Activated CD4-positive, alpha-beta T cell treated with anti-CD3 and anti-CD28 coated beads for 24 hours (primary cell): ENCODE results near the gene TMED4.
A peak's percentile ranks its signal among the peaks of the same experiment; 100 is the strongest.

ENCODE experiments used
- DNase-seq, 2 donors: peaks; one replicate each; pipeline ENCODE4 v3.0.0-alpha.2; 2020; ENCODE audit warnings: low read depth in 2 of 2

The TMED4 gene

GRCh38 chr7:44581879-44582603 lies at the start of gene TMED4:
Gene TMED4, minus strand, starts transcription at chr7:44582231. Its CDS starts 25 bp downstream, at chr7:44582206.
- DNase-seq: peak; percentile 100

DNA sequence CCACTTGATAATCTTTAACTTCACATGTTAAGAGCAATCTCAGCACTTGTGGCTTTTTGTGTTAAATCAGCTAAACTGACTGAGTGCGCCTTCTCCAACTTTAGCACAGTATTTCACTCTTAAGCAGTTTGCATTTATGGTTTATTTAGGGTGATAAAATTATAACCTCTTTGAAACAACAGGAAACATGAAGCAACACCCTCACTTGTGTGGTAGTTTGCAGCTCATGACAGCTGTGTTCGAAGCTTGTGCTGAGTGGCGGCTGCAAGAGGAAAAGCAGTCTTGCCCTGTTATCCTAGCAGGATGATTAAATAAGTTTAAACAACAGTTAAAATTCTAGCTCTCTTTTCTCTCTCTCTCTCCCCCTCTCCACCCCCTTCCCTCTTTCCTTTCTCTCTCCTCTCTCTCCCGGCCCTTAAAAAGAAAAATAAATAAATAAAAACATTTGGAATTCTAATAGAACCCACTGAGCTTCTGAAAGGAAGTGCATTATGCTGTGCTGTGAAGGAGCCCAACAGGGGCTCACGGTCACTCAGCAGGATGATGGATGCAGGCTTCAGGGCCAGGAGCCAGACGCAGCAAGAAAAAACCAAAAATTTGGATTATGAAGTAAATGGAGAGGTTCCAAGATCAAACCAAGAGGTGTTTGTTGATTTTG lies 49.6 kb upstream of the TMED4 start:
- DNase-seq: no peak

- no peak for DNase-seq
Observed at GRCh38 chr7:44630792-44631457, 48.9 kb upstream of the TMED4 start.

DNA sequence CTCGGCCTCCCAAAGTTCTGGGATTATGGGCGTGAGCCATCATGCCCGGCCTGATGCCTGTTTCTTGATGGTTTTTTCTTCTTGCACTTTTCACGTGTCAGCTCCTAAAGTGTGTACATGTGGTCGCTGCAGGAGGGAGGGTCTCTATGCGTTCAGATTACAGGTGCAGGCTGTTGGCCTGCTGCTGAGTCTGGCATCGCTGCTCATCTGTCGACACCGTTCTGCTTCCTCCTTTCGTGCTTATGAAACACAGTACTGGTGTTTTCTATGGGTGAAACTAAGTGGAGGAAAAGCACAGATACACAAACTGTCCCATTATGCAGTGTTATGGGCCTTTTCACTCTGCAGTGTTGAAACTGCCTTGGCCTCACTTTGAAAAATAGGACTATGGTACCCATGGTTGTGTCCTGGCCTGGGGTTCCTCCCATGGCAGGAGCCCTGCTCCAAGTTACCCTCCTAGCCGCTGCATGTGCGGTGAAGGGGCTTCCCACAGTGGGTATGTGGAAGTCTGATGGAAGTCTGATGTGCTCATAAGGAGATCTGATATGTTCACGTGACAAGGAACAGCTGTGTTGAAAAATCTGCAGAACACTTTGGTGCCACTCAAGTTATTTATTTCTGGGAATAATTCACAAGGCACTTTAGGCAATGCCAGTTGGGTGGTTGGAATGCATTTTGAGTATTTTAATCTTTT lies 47.9 kb upstream of the TMED4 start:
- no peak for DNase-seq

DNA sequence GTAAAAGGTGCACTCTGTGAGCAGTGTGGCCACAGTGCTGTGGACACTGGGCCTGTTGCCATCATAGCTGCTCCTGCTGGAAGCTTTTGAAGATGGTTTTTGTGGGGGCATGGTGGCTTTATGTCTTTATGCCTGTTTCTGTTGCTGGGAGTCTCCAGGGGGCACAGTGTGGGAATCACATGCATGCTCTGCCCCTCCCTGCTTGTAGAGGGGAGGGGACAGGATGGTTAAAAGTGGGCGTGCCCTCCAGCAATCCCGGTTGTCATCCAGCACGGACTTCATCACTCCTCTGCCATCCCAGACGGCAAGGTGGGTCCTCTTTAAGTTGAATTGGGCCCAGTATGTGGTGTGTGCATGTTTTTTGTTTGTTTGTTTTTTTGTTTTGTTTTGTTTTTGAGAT lies 44.6 kb upstream of the TMED4 start:
- no peak for DNase-seq

- no peak for DNase-seq
Observed at GRCh38 chr7:44625526-44626471, 43.8 kb upstream of the TMED4 start.

DNA sequence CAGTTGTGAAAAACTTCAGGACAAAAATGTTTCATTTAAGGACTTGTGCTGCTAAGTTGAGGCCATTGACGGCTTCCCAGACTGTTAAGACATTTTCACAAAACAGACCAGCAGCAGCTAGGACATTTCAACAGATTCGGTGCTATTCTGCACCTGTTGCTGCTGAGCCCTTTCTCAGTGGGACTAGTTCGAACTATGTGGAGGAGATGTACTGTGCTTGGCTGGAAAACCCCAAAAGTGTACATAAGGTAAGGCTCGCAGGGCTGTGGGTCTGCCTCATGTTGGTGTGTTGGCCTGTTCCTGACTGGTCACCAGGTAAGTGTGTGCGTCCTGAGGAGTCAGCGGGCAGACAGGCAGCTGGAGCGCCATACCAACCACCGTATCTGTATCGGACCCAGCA lies 42.3 kb upstream of the TMED4 start:
- DNase-seq: no peak

- peak in 1 of 2 donors; percentile 26 for DNase-seq
Observed at GRCh38 chr7:44622342-44623151, 40.5 kb upstream of the TMED4 start.

- no peak for DNase-seq
Observed at GRCh38 chr7:44621750-44622103, 39.7 kb upstream of the TMED4 start.

DNA sequence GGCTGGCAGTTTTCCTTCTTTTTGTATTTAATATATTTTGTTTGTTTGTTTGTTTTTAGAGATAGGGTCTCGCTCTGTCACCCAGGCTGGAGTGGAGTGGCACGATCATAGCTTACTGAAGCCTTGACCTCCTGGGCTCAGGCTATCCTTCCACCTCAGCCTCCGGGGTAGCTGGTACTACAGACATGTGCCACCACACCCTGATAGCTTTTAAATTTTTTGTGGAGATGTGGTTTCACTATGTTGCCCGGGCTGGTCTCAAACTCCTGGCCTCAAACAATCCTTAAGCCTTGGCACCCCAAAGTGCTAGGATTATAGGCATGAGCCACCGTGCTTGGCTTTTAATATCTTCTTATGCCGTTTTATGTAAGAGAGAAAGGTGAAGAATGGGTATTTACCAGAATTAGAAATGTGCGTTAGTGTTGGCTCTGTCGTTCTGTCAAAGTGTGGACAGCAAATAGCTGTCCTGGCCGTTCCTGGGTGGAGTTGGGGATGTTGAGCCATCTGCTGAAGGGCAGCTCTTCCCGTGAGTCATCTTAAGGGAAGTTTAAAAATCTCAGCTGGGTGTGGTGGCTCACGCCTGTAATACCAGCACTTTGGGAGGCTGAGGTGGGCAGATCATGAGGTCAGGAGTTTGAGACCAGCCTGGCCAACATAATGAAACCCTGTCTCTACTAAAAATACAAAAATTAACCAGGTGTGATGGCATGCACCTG lies 39.2 kb upstream of the TMED4 start:
- DNase-seq: no peak

GRCh38 chr7:44618753-44619152 lies 36.7 kb upstream of the TMED4 start:
- DNase-seq: no peak

DNA sequence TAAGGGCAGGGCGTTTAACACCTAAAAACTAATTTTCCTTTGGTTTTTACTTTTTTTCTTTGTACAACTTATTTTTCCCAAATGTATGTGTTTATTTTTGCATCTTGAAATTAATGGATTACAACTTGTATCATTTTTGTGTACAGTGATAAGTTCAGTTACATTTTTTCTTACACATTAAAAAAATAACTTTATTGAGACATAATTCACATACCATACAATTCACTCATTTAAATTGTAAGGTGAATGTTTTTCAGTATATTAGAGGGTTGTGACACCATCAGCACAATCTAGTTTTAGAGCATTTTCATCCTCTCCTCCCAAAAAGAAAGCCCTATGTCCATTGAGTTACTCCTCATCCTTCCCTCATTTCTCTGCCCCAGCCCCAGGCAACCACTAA lies 36.0 kb upstream of the TMED4 start:
- no peak for DNase-seq

GRCh38 chr7:44617225-44617890 lies 35.3 kb upstream of the TMED4 start:
- no peak for DNase-seq

DNA sequence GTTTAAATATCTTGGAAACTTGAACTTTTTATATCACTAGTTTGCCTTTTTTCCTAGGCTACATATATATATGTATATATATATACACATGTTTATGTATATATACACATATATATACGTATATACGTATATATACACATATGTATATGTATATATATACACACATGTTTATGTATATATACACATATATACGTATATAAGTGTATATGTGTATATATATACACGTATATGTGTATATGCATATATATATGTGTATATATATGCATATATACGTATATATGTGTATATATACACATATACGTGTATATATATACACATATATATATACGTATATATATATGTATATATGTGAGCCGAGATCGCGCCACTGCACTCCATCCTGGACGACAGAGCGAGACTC lies 34.5 kb upstream of the TMED4 start:
- no peak for DNase-seq

GRCh38 chr7:44615793-44616192 lies 33.8 kb upstream of the TMED4 start:
- DNase-seq: no peak

- no peak for DNase-seq
Observed at GRCh38 chr7:44615149-44615611, 33.1 kb upstream of the TMED4 start.

DNA sequence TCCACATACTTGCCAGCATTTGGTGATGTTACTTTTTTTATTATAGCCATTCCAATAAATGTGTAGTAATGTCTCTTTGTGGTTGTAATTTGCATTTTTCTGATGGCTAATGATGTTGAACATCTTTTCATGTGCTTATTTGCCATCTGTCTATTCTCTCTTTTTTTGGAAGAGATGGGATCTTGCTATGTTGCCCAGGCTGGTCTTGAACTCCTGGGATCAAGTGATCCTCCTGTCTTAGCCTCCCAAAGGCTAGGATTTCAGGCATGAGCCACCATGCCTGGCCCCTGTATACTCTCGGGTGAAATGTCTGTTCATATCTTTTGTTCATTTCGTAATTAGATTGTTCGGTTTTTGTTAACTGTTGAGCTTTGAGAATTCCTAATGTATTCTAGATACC lies 27.8 kb upstream of the TMED4 start:
- no peak for DNase-seq

DNA sequence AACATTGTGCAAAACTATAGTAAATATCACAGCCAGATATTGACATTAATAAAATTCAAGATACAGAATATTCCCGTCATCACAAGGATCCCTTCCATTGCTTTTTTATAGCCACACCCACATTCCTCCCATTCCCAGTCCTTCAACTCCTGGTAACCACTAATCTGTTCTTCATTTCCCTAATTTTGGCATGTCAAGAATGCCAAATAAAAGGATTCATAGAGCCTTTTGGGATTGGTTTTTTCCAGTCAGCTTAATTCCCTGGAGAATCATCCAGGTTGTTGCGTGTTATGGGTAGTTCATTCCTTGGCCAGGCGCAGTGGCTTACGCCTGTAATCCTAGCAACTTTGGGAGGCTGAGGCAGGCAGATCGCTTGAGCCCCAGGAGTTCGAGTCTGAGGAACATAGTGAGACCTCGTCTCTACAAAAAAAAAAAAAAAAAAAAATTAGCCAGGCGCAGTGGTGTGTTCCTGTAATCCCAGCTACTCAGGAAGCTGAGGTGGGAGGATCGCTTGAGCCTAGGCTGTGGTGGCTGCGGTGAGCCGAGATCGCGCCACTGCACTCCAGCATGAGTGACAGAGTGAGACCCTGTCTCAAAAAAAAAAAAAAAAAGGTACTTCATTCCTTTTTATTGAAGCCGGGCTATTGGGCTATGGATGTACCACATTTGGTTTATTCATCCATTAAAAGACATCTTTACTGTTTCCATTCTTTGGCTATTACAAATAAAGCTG lies 27.1 kb upstream of the TMED4 start:
- DNase-seq: no peak
